H1 (cell line): ENCODE results near the gene RGS6. TPM values are rescaled to one million over a fixed set of nuclear protein-coding genes. Genes with fewer than 3 reads are reported as not detected.

Source experiments
- CHD2 ChIP-seq: IDR thresholded peaks from 2 replicates; pipeline ENCODE4 v1.6.1; 2012; ENCODE audit warnings: low read length, improper control_type of control experiment
- polyA plus RNA-seq, 7 experiments: library from polyadenylated mRNA; depleted of rRNA in 3 of 7; stranded (reverse) in 5 of 7; unstranded in 2 of 7; fragments of >200 nt in 5 of 7; fragments of 200-250 nt in 2 of 7; gene quantifications; 1 replicate in 5 of 7; 2 replicates in 1 of 7; 4 replicates in 1 of 7; pipeline versions ENCODE4 v1.2.1 to v1.2.3, GENCODE V29; 2011 to 2013; ENCODE audit warnings: missing spikeins in 2 of 7, mixed read lengths in 2 of 7
- total RNA-seq: library from RNA; stranded (reverse); fragmentation: NEBNext Ultra II Directional; extraction: Animal tissue kit (Norgen Biotek cat#: 25700); gene quantifications from 2 replicates; pipeline ENCODE4 v1.2.1, GENCODE V29; 2021
- TF ChIP-seq, protein P1 (sequence below): IDR thresholded peaks from 2 replicates; pipeline ENCODE4 v1.6.1; 2012; ENCODE audit warnings: low read length, inconsistent platforms
- TF ChIP-seq, protein P2 (sequence below): fragments of 300-600 bp; sonication (generic); IDR thresholded peaks from 2 replicates; pipeline ENCODE4 v1.7.1; 2012; ENCODE audit warnings: low read length, moderate library complexity, mild to moderate bottlenecking, inconsistent platforms; ENCODE audit not compliant: insufficient replicate concordance

The RGS6 gene
- total and polyA plus RNA-seq, 2 of the 8 experiments (the other 6 are each of a cell fraction or from before 2014, with no cell fraction given) = 0.26 to 1.1 TPM

DNA sequence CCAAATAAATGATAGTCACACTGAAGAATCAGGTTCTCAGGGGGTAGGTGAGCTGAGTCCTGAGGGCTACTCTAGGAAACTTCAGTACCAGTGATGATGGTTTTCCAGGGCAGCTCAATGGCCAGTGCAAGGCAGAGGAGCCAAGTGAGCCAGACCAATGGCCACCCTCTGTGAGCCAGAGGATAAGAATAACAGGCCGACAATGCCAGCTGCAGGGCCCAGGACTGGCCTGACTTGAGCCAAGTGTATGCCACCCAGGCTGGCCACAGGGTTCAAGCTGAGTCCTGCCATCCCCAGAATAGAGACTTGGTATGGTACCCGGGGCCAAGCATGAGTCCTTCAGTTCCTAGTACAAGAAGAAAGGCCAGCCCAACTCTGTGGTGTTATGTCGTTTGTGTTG, 606.2 kb downstream of the RGS6 start (continued):
- TF ChIP-seq, protein P1, sequence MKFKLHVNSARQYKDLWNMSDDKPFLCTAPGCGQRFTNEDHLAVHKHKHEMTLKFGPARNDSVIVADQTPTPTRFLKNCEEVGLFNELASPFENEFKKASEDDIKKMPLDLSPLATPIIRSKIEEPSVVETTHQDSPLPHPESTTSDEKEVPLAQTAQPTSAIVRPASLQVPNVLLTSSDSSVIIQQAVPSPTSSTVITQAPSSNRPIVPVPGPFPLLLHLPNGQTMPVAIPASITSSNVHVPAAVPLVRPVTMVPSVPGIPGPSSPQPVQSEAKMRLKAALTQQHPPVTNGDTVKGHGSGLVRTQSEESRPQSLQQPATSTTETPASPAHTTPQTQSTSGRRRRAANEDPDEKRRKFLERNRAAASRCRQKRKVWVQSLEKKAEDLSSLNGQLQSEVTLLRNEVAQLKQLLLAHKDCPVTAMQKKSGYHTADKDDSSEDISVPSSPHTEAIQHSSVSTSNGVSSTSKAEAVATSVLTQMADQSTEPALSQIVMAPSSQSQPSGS = no peak
- TF ChIP-seq, protein P2, sequence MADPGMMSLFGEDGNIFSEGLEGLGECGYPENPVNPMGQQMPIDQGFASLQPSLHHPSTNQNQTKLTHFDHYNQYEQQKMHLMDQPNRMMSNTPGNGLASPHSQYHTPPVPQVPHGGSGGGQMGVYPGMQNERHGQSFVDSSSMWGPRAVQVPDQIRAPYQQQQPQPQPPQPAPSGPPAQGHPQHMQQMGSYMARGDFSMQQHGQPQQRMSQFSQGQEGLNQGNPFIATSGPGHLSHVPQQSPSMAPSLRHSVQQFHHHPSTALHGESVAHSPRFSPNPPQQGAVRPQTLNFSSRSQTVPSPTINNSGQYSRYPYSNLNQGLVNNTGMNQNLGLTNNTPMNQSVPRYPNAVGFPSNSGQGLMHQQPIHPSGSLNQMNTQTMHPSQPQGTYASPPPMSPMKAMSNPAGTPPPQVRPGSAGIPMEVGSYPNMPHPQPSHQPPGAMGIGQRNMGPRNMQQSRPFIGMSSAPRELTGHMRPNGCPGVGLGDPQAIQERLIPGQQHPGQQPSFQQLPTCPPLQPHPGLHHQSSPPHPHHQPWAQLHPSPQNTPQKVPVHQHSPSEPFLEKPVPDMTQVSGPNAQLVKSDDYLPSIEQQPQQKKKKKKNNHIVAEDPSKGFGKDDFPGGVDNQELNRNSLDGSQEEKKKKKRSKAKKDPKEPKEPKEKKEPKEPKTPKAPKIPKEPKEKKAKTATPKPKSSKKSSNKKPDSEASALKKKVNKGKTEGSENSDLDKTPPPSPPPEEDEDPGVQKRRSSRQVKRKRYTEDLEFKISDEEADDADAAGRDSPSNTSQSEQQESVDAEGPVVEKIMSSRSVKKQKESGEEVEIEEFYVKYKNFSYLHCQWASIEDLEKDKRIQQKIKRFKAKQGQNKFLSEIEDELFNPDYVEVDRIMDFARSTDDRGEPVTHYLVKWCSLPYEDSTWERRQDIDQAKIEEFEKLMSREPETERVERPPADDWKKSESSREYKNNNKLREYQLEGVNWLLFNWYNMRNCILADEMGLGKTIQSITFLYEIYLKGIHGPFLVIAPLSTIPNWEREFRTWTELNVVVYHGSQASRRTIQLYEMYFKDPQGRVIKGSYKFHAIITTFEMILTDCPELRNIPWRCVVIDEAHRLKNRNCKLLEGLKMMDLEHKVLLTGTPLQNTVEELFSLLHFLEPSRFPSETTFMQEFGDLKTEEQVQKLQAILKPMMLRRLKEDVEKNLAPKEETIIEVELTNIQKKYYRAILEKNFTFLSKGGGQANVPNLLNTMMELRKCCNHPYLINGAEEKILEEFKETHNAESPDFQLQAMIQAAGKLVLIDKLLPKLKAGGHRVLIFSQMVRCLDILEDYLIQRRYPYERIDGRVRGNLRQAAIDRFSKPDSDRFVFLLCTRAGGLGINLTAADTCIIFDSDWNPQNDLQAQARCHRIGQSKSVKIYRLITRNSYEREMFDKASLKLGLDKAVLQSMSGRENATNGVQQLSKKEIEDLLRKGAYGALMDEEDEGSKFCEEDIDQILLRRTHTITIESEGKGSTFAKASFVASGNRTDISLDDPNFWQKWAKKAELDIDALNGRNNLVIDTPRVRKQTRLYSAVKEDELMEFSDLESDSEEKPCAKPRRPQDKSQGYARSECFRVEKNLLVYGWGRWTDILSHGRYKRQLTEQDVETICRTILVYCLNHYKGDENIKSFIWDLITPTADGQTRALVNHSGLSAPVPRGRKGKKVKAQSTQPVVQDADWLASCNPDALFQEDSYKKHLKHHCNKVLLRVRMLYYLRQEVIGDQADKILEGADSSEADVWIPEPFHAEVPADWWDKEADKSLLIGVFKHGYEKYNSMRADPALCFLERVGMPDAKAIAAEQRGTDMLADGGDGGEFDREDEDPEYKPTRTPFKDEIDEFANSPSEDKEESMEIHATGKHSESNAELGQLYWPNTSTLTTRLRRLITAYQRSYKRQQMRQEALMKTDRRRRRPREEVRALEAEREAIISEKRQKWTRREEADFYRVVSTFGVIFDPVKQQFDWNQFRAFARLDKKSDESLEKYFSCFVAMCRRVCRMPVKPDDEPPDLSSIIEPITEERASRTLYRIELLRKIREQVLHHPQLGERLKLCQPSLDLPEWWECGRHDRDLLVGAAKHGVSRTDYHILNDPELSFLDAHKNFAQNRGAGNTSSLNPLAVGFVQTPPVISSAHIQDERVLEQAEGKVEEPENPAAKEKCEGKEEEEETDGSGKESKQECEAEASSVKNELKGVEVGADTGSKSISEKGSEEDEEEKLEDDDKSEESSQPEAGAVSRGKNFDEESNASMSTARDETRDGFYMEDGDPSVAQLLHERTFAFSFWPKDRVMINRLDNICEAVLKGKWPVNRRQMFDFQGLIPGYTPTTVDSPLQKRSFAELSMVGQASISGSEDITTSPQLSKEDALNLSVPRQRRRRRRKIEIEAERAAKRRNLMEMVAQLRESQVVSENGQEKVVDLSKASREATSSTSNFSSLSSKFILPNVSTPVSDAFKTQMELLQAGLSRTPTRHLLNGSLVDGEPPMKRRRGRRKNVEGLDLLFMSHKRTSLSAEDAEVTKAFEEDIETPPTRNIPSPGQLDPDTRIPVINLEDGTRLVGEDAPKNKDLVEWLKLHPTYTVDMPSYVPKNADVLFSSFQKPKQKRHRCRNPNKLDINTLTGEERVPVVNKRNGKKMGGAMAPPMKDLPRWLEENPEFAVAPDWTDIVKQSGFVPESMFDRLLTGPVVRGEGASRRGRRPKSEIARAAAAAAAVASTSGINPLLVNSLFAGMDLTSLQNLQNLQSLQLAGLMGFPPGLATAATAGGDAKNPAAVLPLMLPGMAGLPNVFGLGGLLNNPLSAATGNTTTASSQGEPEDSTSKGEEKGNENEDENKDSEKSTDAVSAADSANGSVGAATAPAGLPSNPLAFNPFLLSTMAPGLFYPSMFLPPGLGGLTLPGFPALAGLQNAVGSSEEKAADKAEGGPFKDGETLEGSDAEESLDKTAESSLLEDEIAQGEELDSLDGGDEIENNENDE = no peak
- no peak for TF ChIP-seq CHD2
